ENCODE results near the gene CDH23.

CDH23 gene

DNA sequence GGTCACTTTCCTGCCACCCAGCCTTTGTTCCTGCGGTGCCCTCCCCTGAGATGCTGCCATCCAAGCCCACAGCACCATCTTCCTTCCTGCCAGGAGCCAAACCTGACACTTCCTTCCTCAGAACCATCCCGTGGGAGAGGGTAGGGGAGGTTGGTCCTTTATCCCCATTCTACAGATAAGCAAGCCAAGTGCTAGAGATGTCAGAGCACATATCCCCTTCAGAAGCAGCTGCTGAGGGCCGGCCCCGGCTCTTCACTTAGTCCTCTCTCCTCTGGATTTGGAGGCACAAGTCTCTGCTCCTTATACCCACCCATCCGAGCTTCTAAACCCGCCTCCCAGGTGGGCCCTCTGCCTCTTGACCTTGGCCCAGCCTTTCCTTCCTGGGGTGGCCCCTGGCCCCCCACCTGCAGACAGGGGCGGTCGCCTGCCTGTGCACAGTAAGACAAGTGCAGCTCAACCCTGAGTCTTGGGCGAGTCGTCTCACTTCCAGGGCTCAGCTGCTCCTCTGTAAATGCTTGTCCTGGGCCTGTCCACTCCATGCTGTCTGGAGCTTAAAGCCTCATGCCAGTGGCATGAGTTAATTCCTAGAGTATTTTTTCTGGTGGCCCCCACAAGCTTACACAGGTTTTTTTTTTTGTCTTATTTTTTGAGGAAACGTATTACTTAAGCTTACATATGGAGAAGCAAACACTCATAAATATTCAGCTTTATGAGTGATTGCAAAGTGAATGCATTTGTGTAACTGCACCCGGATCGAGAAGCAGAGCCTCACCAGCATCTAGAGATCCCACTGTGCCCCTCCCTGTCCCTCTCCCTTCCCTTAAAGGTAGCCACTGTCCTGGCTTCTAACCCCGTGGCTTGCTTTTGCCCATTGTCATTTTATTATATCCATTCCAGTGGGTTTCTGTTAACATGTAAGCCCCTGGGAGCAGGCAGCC, 125.1 kb downstream of the CDH23 start:
- H3K4me3 ChIP-seq (ENCODE audit: low read depth, low read length) = no peak overlapping the region
- no peak for DNase-seq (ENCODE audit: low read depth)

DNA sequence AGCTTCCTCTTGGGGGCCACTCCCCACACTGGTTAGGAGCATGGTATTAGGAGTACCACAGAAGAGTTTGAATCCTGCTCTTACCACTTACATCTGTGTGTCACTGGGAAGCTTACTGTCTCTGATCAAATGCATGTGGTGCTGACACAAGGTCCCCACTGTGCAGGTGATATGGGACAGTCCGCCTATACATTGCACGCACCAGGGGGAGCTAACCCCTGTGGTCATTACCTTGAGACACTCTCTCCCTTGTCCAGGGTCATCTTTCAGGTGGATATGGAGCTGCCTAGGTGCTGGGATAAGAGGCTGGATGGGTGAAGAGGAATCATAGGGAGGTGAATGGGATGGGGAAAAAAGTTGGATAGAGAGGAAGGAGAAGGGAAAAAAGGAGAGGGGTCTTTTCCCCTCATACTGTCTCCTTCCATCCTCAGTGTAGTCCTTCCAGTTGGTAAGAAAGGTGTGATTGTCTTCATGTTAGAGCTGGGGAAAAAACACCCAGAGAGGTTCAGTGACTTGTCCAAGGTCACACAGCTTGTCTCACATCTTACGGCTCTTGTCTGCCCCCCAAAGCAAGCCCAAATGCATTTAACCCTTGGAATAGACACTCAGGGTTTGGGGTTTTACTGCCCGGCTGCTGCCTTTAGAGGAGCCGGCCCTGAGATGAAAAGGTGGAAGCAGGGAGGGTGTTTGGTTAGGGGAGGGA, 125.9 kb downstream of the CDH23 start:
- no peak for DNase-seq (ENCODE audit: low read depth)

DNA sequence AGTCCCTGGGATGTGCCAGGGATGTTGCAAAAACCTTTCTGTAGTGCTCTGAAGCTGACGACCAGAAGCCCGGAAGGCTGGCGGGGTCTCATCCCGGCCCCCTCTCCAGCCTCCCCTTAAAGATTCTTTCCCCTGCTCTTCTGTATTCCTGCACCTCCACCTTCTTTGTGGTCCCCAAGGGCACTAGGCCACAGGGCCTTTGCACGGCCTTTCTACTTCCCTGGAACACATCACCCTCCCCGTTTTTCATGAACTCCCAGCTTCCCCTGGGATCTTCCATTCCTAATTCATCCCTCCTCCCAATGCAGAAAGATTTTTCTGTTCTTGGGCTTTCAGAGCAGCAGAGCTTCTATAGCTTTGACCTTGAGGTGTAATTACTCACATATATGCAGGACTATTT, 127.0 kb downstream of the CDH23 start:
- no peak for DNase-seq (ENCODE audit: low read depth)
- H3K4me3 ChIP-seq (ENCODE audit: low read depth, low read length) = no peak overlapping the region

More for the DNA sequence above, 125.9 kb downstream of the CDH23 start:
- H3K4me3 ChIP-seq (ENCODE audit: low read depth, low read length) = no peak overlapping the region

DNA sequence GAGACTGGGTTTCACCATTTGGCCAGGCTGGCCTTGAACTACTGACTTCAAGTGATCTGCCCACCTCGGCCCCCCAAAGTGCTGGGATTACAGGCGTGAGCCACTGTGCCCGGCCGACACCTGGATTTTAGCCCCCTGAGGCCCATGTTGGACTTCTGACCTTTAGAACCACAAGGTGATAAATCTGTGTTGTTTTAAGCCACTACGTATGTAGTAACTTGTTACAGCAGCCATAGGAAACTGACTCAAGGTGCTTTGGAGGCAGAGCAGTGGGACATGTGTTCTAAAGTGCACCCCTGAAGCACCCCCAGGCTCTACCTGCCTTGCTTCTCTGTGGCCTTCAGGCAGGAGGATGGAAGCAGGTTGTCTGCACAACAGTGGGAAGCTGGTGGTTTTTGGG, 128.4 kb downstream of the CDH23 start:
- no peak for DNase-seq (ENCODE audit: low read depth)

DNA sequence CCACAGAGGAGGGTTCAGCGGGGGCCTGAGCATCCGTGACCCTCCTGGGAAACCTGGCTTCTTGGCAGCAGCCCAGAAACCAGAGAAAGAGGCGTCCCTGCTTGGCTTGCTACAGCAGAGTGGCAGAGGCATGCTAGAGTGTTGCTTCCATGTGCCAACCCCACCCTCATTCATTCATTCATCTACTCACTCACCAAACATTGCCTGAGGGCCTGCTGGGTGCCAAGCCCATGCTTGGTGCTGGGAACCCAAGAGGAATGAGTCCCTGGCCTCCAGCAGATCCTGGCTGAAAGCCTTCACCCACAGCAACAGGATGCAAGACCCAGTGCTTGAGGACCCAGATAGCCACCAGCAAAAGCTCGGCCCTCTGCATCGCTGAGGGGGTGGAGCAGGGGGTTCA, 129.0 kb downstream of the CDH23 start:
- H3K4me3 ChIP-seq (ENCODE audit: low read depth, low read length) = no peak overlapping the region
- no peak for DNase-seq (ENCODE audit: low read depth)

More for the DNA sequence above, 128.4 kb downstream of the CDH23 start:
- H3K4me3 ChIP-seq (ENCODE audit: low read depth, low read length) = no peak overlapping the region

DNA sequence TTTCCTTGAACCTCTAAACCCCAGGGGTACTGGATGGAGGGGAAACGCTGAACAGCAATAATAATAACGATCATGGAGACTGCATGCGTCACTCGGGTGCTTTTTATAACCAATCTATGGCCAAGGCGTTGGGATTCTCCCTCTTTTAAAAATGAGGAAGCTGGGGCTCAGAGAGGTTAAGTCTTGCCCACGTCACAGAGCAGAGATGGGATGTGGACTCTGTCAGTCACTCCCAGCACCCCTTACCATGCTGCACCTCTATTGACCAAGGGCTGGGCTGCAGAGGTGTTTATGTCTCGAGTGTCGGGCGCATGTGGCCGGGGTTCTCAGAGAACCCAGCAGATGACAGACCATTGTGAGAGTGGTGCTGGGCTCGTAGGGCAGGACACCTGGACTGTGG, 129.9 kb downstream of the CDH23 start:
- H3K4me3 ChIP-seq (ENCODE audit: low read depth, low read length) = no peak overlapping the region
- DNase-seq (ENCODE audit: low read depth) = no peak

DNA sequence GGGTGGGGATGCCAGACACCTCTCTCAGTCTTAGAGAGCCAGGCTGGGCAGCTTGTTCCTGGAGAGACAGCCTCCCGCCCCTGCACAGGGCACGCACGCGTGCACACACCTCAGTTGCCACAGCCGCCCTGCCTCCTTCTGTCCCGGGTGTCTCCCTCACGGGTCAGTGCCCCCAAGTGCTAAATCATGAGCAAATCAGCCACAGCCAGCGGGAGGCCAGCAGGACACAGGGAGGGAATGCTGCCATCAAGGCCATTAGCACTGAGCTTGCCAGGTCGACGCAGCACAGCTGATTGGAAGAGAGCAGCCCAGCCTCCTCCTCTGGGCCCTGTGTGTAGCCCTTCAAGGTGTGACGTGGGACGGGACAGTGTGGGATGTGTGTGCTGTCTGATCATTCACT, 130.4 kb downstream of the CDH23 start:
- no peak for DNase-seq (ENCODE audit: low read depth)
- H3K4me3 ChIP-seq (ENCODE audit: low read depth, low read length) = no peak overlapping the region

DNA sequence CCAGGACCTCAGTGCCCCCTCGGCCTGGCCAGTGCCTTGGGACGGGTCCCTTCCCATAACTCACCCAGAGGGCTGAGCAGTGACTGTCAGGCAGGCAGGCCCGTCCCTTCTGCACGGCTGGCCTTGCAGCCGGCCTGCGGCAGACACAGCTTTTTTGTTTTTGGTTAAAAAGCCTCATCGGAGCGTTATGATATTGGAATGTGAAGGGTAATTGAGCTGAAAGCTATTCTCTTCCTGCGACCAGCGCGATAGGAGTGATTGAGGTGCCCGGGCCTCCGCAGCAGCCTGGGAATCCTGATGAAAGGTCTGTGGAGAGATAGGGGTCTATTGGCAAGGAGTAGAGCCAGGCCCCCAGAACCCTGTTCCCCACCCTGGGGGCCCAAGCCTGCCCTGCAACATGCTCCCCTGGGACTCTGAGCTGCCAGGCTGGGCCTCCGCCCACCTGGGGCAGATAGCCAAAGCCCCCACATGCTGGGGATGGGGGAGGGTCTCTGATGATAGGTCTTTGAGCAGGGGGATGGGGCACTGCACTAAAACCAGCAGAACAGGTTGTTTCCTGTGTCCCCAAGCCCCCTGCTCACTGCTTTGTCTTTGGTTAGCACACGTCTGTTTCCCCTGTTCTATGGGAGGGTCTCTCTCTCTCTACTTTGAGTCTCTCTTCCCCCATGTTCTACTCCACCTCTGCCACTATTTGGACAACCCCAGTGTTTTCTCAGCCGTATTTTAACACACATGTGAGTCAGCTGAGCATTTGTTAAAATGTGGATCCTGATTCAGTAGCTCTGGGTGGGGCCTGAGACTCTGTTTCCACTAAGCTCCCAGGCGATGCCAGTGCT, 131.9 kb downstream of the CDH23 start:
- no peak overlapping the region for H3K4me3 ChIP-seq (ENCODE audit: low read depth, low read length)
- DNase-seq (ENCODE audit: low read depth) = no peak

DNA sequence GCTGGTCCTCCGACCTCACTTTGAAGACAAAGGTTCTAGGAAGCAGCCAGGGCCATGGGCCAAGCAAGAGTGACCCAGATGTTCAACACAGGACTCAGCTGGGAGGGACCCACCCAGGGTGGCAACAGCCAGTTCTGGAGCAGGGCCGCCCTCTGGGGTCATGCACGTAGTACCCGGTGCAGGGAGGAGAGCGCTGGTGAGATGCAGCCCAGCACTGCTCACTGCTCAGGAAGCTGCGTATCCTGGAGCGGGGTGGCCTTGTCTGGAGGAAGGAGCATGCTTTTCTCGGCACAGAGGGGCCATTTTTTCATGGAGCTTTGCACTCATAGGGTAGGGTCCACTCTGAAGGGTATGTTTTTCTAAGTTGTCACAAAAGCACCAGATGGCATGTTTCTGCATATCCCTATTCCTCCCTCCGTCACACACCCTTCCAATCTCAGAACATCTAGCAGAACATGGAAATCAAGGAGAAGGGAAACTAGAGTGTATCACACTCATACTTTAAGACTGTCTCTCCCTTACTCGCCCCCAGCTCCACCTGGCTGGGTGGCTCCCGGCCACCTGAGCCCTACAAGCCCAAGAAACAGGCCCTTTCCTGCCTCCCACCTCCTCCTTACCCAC, 132.6 kb downstream of the CDH23 start:
- DNase-seq (ENCODE audit: low read depth) = no peak
- H3K4me3 ChIP-seq (ENCODE audit: low read depth, low read length) = no peak overlapping the region

DNA sequence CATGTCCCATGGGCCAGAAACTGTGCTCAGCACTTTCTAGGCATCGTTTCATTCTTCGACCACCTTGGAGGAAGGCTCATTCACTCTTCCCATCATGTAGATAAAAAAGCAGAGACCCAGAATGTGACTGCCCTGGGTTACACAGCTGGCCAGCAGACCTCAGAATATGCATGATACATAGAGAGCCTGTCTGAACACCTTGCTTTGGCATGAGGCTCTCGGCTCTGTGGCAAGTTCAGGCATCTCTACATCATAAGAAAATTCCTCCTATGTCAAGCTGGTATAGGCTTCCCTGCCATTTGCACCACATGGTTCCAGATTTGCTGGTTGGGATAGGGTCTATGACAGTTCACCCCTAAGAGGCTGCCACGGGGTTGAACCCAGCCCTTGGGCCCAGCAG, 134.1 kb downstream of the CDH23 start:
- no peak for DNase-seq (ENCODE audit: low read depth)
- no peak overlapping the region for H3K4me3 ChIP-seq (ENCODE audit: low read depth, low read length)

DNA sequence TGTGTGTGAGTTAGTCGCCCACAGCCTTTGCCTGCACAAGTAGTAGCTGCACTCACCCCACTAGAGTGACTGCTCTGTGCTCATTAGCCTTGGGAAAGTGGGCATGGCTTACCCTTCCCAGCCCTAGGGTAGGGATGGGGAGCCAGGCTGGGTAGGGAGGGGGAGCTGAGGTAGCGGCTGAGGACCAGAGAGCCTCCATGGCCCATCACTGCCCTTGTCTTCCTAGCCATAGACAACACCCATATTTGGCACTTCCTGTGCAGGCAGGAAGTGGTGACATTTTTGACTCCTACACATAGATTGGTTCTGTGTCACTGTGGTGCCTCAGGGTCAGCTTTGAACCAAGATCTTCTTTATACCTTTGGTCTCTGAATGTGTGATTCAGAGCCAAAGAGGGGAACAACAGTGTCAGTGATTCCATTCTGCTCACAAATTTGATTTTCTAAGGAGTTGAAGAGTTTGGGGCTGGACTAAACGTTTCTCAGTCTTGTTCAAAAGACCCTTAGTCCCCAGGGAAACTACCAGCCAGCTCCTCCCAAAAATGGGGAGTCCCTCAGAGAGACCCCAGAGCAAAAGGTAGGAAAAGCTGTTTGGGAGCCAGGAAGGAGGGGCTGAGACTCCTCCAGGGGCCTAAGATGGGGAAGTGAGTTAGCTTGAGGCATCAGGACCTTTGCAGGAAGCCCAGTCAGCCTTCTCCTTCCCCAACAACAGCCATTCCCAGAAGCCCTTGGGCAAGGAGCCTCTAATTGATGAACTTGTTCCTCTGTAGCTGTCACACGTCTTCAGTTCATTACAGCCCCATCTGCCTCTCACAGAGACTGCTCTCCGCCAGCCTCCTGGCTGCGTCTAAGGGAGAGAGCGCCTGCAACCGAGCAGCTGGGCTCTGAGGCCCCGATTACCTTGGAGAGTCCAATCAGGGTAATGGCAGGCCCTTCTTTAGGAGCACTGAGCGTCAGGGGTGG, 135.0 kb downstream of the CDH23 start:
- H3K4me3 ChIP-seq (ENCODE audit: low read depth, low read length) = no peak overlapping the region
- DNase-seq (ENCODE audit: low read depth) = no peak

DNA sequence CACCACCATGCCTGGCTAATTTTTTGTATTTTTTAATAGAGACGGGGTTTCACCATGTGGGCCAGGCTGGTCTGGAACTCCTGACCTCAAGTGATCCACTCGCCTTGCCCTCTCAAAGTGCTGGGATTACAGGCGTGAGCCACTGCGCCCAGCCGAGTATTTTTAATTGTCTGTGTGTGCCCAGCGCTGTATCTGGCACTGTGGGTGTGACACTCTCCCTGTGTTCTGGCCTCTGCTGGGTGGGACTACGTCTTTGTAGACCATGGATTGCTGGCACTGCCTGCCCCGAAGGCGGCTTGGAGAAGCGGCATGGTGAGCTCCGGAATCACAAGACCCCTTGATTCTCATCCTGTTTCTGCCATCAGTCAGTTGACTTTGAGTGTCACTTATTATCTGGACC, 136.2 kb downstream of the CDH23 start:
- DNase-seq (ENCODE audit: low read depth) = no peak
- H3K4me3 ChIP-seq (ENCODE audit: low read depth, low read length) = no peak overlapping the region

DNA sequence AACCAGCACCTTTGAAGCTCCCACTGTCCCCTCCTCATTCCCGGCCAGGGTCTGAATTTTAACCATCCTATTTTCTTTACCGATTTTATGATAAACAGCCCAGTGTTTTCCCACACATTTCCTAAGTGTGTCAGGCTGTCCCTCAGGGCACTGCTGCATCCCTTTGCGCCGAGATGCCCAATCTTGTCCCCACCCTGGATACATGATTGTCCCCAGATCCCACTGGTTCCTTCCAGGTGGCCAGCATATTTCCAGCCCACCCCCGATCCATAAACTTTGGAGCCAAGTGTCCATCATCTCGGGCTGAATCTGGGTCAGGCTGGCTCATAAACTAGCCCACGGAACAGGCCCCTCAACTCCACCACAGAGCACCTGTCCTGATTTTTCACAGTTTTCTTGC, 137.2 kb downstream of the CDH23 start:
- no peak for DNase-seq (ENCODE audit: low read depth)
- no peak overlapping the region for H3K4me3 ChIP-seq (ENCODE audit: low read depth, low read length)

DNA sequence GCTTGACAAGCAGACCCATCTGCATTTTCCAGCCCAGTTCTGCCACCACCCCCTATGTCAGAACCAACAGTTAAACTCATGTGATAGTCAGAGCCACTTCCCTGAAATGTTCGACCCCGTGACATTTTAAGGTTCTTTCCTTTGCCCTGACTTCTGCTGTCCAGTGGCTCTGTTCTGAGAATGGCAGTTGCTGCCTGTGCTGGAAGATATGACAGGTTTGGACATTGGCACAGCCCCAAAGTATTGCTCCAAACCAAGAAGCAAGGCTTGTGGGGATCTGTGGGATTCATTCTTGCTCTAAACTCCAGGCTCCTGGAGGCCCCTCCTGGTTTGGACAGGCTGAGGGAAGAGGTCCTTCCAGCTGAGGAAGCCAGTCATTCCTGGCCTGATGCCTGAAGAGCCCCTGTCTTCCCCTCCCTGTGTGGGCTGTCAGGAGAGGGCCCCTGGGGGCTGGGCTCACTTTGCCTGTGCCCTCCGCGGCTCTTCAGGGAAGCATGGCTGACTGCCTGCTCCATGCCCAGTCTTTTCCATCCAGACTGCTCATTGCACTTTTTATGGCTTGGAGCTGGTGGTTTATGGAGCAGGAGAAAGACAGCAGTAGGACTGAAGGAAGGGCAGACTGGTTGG, 138.0 kb downstream of the CDH23 start:
- no peak overlapping the region for H3K4me3 ChIP-seq (ENCODE audit: low read depth, low read length)
- no peak for DNase-seq (ENCODE audit: low read depth)

DNA sequence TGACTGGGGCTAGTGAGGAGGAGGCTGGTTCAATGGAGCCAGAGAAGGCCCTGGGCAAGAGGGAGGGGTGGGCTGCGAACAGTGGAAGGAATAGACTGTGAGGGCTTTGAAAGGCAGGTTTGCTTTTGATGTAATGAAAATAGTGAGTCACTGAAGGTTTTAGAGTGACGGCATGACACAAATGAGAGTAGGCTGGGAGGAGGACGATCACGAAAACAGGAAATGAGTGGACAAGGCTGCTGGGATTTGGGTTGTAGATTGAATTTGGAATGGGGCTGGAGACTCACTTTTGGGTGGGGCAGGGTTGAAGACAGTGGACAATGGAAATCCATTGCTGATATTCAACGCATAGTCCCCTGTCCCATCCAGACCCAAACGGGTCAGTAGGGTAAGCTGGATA, 139.6 kb downstream of the CDH23 start:
- no peak for DNase-seq (ENCODE audit: low read depth)

DNA sequence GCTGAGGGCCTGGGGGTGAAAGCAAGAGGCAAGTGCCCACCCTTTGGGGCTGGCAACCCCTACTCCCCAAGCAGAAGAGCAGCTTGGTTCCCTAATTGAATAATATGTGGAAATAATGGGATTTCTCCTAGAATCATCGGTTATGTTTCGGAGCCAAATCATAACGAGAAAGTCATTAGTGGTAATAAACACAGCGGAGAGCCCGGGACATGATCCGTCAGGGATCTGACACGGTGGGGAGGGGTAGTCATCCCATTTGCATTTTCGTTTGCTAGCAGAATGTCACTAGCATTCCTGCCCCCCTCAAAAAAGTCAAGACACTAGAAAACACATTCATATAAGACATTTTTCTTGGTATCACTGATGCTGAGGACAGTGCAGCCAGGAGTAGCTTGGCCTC, 140.4 kb downstream of the CDH23 start:
- DNase-seq (ENCODE audit: low read depth) = no peak
- no peak overlapping the region for H3K4me3 ChIP-seq (ENCODE audit: low read depth, low read length)

More for the DNA sequence above, 139.6 kb downstream of the CDH23 start:
- no peak overlapping the region for H3K4me3 ChIP-seq (ENCODE audit: low read depth, low read length)

DNA sequence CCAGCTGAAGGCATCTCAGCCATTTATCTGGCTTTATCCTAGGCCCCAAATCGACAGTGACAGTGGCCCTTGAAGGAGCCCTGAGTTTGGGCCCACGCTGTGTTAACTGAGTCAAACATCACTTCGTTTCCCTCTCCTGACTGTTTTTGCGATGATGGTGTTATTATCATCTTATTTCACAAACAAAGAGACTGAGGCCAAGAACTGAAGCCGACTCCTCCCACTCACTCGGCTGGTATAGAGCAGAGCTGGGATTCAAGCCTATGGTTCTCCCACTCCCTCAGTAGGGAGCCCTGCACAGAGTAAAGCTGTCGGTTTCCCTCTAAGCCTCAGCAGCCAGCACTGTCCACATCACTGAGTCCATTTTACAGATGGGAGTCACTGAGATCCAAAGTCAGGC, 141.0 kb downstream of the CDH23 start:
- no peak for DNase-seq (ENCODE audit: low read depth)
- no peak overlapping the region for H3K4me3 ChIP-seq (ENCODE audit: low read depth, low read length)

DNA sequence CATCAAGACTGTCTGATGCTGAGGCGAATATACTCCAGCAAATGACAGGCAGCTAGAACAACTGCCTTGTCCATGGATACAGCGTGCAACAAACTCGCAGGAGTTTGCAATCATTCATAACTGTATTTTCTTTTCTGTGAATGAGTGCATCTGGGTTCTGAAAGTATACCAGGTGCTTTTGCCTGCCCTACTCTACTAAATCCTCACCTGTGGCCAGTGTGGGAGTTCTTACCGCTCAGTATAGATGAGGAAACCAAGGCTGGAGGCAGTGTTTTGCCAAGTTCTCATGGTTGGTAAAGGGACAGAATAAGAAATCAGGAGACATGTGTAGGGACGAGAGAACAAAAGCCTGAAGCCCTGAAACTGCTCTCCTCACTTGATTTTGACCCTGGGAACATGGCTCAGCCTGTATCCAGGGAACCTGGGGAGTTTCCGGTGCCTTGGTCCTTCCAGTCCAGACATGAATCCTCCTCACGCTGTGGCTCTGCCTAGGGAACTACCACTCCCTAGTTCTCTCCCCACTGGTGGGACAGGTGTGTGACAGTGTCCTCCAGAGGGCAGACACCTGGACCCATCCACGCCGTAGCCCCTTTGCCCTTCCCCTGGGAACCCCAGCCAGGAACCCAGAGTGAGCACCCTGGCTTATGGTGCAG, 142.0 kb downstream of the CDH23 start:
- no peak for DNase-seq (ENCODE audit: low read depth)
- H3K4me3 ChIP-seq (ENCODE audit: low read depth, low read length) = no peak overlapping the region

All from skeletal muscle cell (primary cell).